Neural progenitor cell (in vitro differentiated cells): ENCODE data around the gene NOP16. TPM values are rescaled to one million over a fixed set of nuclear protein-coding genes. Genes with fewer than 3 reads are reported as not detected.

Experiments
- DNase-seq: peaks from one replicate; pipeline ENCODE4 v3.0.0-alpha.2; 2016; ENCODE audit warnings: low spot score
- H2AFZ ChIP-seq: fragments of 200-600 bp; sonication (generic); replicated peaks from 2 replicates; pipeline ENCODE4 v1.6.1; 2016; ENCODE audit warnings: antibody characterized with exemption
- H3F3A ChIP-seq: fragments of 200-600 bp; sonication (generic); 2 replicates; pipeline ENCODE4 v1.6.1; 2016; ENCODE audit warnings: antibody characterized with exemption, low read depth
- H3K27ac ChIP-seq: fragments of 200-600 bp; sonication (generic); 2 replicates; pipeline ENCODE4 v1.5.1; 2016; ENCODE audit warnings: mild to moderate bottlenecking
- H3K27me3 ChIP-seq: fragments of 200-600 bp; sonication (generic); 2 replicates; pipeline ENCODE4 v1.6.1; 2016; ENCODE audit warnings: mild to moderate bottlenecking, moderate library complexity
- H3K36me3 ChIP-seq: fragments of 200-600 bp; sonication (generic); 2 replicates; pipeline ENCODE4 v1.5.1; 2016
- H3K4me1 ChIP-seq: fragments of 200-600 bp; sonication (generic); 2 replicates; pipeline ENCODE4 v1.6.1; 2016; ENCODE audit warnings: mixed run types
- H3K4me2 ChIP-seq: fragments of 200-600 bp; sonication (generic); 2 replicates; pipeline ENCODE4 v1.6.1; 2016
- H3K4me3 ChIP-seq: fragments of 200-600 bp; sonication (generic); 2 replicates; pipeline ENCODE4 v1.5.1; 2016
- H3K79me2 ChIP-seq: fragments of 200-600 bp; sonication (generic); 2 replicates; pipeline ENCODE4 v1.6.1; 2016; ENCODE audit warnings: low read depth
- H3K9ac ChIP-seq: fragments of 200-600 bp; sonication (generic); 2 replicates; pipeline ENCODE4 v1.6.1; 2016
- H3K9me3 ChIP-seq: fragments of 200-600 bp; sonication (generic); 2 replicates; pipeline ENCODE4 v1.5.1; 2016; ENCODE audit warnings: low read depth
- H4K20me1 ChIP-seq: fragments of 200-600 bp; sonication (generic); 2 replicates; pipeline ENCODE4 v1.6.1; 2016; ENCODE audit warnings: low read depth
- H3K27ac Mint-ChIP-seq: 3 replicates; pipeline ENCODE4 v1.8.0; 2021; ENCODE audit warnings: mixed read lengths
- H3K27me3 Mint-ChIP-seq: 2 replicates; pipeline ENCODE4 v1.8.0; 2022; ENCODE audit warnings: low read depth, mild to moderate bottlenecking, inconsistent platforms, moderate library complexity, mixed read lengths; ENCODE audit not compliant: insufficient read depth
- H3K36me3 Mint-ChIP-seq: 3 replicates; pipeline ENCODE4 v1.8.0; 2021; ENCODE audit warnings: mixed read lengths
- H3K4me1 Mint-ChIP-seq: 3 replicates; pipeline ENCODE4 v1.8.0; 2021; ENCODE audit warnings: mixed read lengths
- H3K4me3 Mint-ChIP-seq: 3 replicates; pipeline ENCODE4 v1.8.0; 2021; ENCODE audit warnings: mild to moderate bottlenecking, moderate library complexity, mixed read lengths
- H3K9me3 Mint-ChIP-seq: 3 replicates; pipeline ENCODE4 v1.8.0; 2020; ENCODE audit warnings: mixed read lengths
- CTCF ChIP-seq: fragments of 200-600 bp; sonication (generic); IDR thresholded peaks from 2 replicates; pipeline ENCODE4 v1.5.1; 2017; ENCODE audit warnings: antibody characterized with exemption, mild to moderate bottlenecking
- EZH2 ChIP-seq: fragments of 200-600 bp; sonication (generic); IDR thresholded peaks from 2 replicates; pipeline ENCODE4 v1.6.1; 2017; ENCODE audit warnings: antibody characterized with exemption, mild to moderate bottlenecking, moderate library complexity
- EZH2phosphoT487 ChIP-seq: fragments of 200-600 bp; sonication (generic); IDR thresholded peaks from 2 replicates; pipeline ENCODE4 v1.6.1; 2017; ENCODE audit warnings: antibody characterized with exemption
- total RNA-seq: library from RNA; depleted of rRNA; stranded (reverse); fragments of >200 nt; gene quantifications from 2 replicates; pipeline ENCODE4 v1.2.3, GENCODE V29; 2015; ENCODE audit warnings: low replicate concordance

NOP16 gene
- total RNA-seq, 1 donor from 2014 or later: 10.3 TPM

DNA sequence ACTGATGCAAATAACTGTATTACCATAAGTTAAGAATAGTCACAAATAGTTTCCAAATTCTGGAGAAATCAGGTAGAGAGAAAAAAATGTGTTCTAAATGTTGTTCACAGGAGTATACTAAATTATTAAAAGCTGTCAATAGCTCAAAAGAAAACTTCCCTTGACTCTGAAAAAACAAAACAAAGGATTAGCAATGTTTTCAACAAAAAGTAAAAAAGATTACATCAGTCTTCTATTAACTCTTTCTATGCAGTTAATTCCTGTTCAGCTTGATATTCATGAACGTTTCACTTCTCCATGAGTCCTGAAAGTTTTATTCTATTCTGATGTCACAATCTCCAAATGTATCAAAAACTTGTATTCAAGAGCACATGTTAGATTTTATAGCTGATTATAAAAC, 37.4 kb upstream of the NOP16 start:
- Mint-ChIP-seq H3K27me3 (no peaks in the 10 kb centered on the region), H3K9me3 (peaks cover 21% of the 10 kb centered on the region), H3K4me3 (no peak overlapping the region), H3K4me1 (peaks cover 7% of the 10 kb centered on the region), H3K27ac (no peak overlapping the region), H3K36me3 (peaks cover 3% of the 10 kb centered on the region)
- no peaks in the 10 kb centered on the region for H3K4me1 ChIP-seq
- H4K20me1 ChIP-seq: no peaks in the 10 kb centered on the region
- H3K36me3 ChIP-seq: no peaks in the 10 kb centered on the region
- H3K27me3 ChIP-seq: no peaks in the 10 kb centered on the region
- H3K9ac ChIP-seq: no peak overlapping the region
- H2AFZ ChIP-seq: no peak overlapping the region
- no peak overlapping the region for H3K4me3 ChIP-seq
- H3K9me3 ChIP-seq: no peaks in the 10 kb centered on the region
- H3F3A ChIP-seq: no peaks in the 10 kb centered on the region
- no peaks in the 10 kb centered on the region for H3K79me2 ChIP-seq
- no peak overlapping the region for H3K27ac ChIP-seq
- no peak for TF ChIP-seq EZH2phosphoT487
- no peak for TF ChIP-seq CTCF
- no peak for TF ChIP-seq EZH2
- no peak overlapping the region for H3K4me2 ChIP-seq
- DNase-seq: no peak

GRCh38 chr5:176425138-176425537, 36.7 kb upstream of the NOP16 start:
- DNase-seq: no peak
- H2AFZ ChIP-seq: no peak overlapping the region
- no peaks in the 10 kb centered on the region for H3K4me1 ChIP-seq
- no peaks in the 10 kb centered on the region for H3K79me2 ChIP-seq
- TF ChIP-seq CTCF (no peak), EZH2phosphoT487 (no peak), EZH2 (no peak)
- Mint-ChIP-seq H3K4me3 (no peak overlapping the region), H3K4me1 (peaks cover 3% of the 10 kb centered on the region), H3K27ac (no peak overlapping the region), H3K9me3 (peaks cover 24% of the 10 kb centered on the region), H3K36me3 (peaks cover 3% of the 10 kb centered on the region), H3K27me3 (no peaks in the 10 kb centered on the region)
- H3K9me3 ChIP-seq: no peaks in the 10 kb centered on the region
- no peak overlapping the region for H3K27ac ChIP-seq
- H3K9ac ChIP-seq: no peak overlapping the region
- H3F3A ChIP-seq: no peaks in the 10 kb centered on the region
- no peaks in the 10 kb centered on the region for H4K20me1 ChIP-seq
- no peak overlapping the region for H3K4me3 ChIP-seq
- no peak overlapping the region for H3K4me2 ChIP-seq
- H3K27me3 ChIP-seq: no peaks in the 10 kb centered on the region
- H3K36me3 ChIP-seq: no peaks in the 10 kb centered on the region

DNA sequence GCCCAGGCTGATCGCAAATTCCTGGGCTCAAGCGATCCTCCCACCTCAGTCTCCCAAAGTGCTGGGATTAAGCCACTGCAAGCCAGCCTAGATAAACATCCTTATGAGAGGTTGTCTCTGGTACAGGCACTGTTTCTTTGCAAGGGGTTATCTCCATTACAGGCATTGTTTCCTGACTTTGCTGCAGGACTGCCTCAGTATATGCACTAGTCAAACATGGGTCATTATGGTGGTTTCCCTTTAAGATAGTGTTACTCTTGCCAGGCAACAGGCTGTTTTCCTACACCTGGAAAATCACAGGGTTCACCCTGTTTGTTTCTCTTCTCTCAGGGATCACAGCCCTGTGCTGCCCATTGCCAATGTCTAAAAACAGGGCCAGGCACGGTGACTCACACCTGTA, 35.8 kb upstream of the NOP16 start:
- Histone ChIP-seq H3K4me2 (no peak overlapping the region), H3K4me3 (no peak overlapping the region), H3K9ac (no peak overlapping the region), H4K20me1 (no peaks in the 10 kb centered on the region), H3K4me1 (no peaks in the 10 kb centered on the region), H2AFZ (no peak overlapping the region), H3K9me3 (no peaks in the 10 kb centered on the region), H3K27ac (no peak overlapping the region), H3K36me3 (no peaks in the 10 kb centered on the region), H3F3A (no peaks in the 10 kb centered on the region), H3K79me2 (no peaks in the 10 kb centered on the region), H3K27me3 (no peaks in the 10 kb centered on the region)
- no peak for DNase-seq
- Mint-ChIP-seq H3K4me1 (no peaks in the 10 kb centered on the region), H3K9me3 (peaks cover 24% of the 10 kb centered on the region), H3K27me3 (no peaks in the 10 kb centered on the region), H3K36me3 (peaks cover 3% of the 10 kb centered on the region), H3K4me3 (no peak overlapping the region), H3K27ac (no peak overlapping the region)
- TF ChIP-seq EZH2 (no peak), CTCF (no peak), EZH2phosphoT487 (no peak)
